KMS-11 (cell line): ENCODE results near the gene TTI1.

Source experiments
- H2AFZ ChIP-seq: fragments of 200-600 bp; sonication (generic); 2 replicates; pipeline ENCODE4 v1.6.1; 2016; ENCODE audit warnings: antibody characterized with exemption, mixed run types, low read depth
- H3K27ac ChIP-seq: fragments of 200-600 bp; sonication (generic); 2 replicates; pipeline ENCODE4 v1.6.1; 2016; ENCODE audit warnings: mild to moderate bottlenecking, mixed run types
- H3K27me3 ChIP-seq: fragments of 200-600 bp; sonication (generic); 2 replicates; pipeline ENCODE4 v1.6.1; 2017; ENCODE audit warnings: mild to moderate bottlenecking, low read depth, mixed run types, moderate library complexity; ENCODE audit not compliant: insufficient read depth
- H3K36me3 ChIP-seq: fragments of 200-600 bp; sonication (generic); 2 replicates; pipeline ENCODE4 v1.6.1; 2017; ENCODE audit warnings: mild to moderate bottlenecking, mixed run types; ENCODE audit not compliant: insufficient read depth
- H3K4me1 ChIP-seq: fragments of 200-600 bp; sonication (generic); 2 replicates; pipeline ENCODE4 v1.6.1; 2016; ENCODE audit warnings: mild to moderate bottlenecking, low read depth, mixed run types; ENCODE audit not compliant: poor library complexity, severe bottlenecking
- H3K4me2 ChIP-seq: fragments of 200-600 bp; sonication (generic); 2 replicates; pipeline ENCODE4 v1.7.0; 2016; ENCODE audit warnings: mild to moderate bottlenecking, mixed run types
- H3K4me3 ChIP-seq: fragments of 200-600 bp; sonication (generic); IDR thresholded peaks from 2 replicates; pipeline ENCODE4 v1.6.1; 2017; ENCODE audit warnings: low read depth, low read length, mixed read lengths; ENCODE audit not compliant: insufficient read depth
- H3K79me2 ChIP-seq: fragments of 200-600 bp; sonication (generic); 2 replicates; pipeline ENCODE4 v1.6.1; 2016; ENCODE audit warnings: low read depth, mixed run types; ENCODE audit not compliant: insufficient read depth
- H3K9ac ChIP-seq: fragments of 200-600 bp; sonication (generic); 2 replicates; pipeline ENCODE4 v1.6.1; 2016; ENCODE audit warnings: mild to moderate bottlenecking, mixed run types
- H4K20me1 ChIP-seq: fragments of 200-600 bp; sonication (generic); 2 replicates; pipeline ENCODE4 v1.6.1; 2016; ENCODE audit warnings: mild to moderate bottlenecking, mixed run types; ENCODE audit not compliant: insufficient read depth
- CTCF ChIP-seq: fragments of 200-600 bp; sonication (generic); conservative IDR thresholded peaks from 2 replicates; pipeline ENCODE4 v1.6.1; 2017; ENCODE audit warnings: low read depth, mild to moderate bottlenecking, antibody characterized with exemption, low read length, moderate library complexity, mixed read lengths

Gene TTI1

GRCh38 chr20:38046572-38046971 lies 13.3 kb upstream of the TTI1 start:
- Histone ChIP-seq H3K4me2 (no peak overlapping the region), H3K27me3 (no peaks in the 10 kb centered on the region), H3K36me3 (peaks cover 3% of the 10 kb centered on the region; the same call in 1 of the 2 replicates), H3K4me1 (peaks cover 10% of the 10 kb centered on the region), H4K20me1 (no peaks in the 10 kb centered on the region; the same call in 1 of the 2 replicates), H3K79me2 (peaks cover 34% of the 10 kb centered on the region; the same call in 1 of the 2 replicates), H3K4me3 (no peak overlapping the region), H3K9ac (no peak overlapping the region), H2AFZ (no peak overlapping the region), H3K27ac (no peak overlapping the region)
- TF ChIP-seq CTCF = no peak

GRCh38 chr20:38044685-38045084 lies 11.4 kb upstream of the TTI1 start:
- H3K4me2 ChIP-seq = no peak overlapping the region

GRCh38 chr20:38043512-38044300 lies 10.4 kb upstream of the TTI1 start:
- Histone ChIP-seq H3K4me3 (no peak overlapping the region), H3K27me3 (no peaks in the 10 kb centered on the region), H3K36me3 (peaks cover 3% of the 10 kb centered on the region; the same call in 1 of the 2 replicates), H3K4me2 (no peak overlapping the region), H3K9ac (no peak overlapping the region), H4K20me1 (no peaks in the 10 kb centered on the region), H2AFZ (no peak overlapping the region), H3K27ac (no peak overlapping the region), H3K79me2 (peaks cover 45% of the 10 kb centered on the region), H3K4me1 (peaks cover 5% of the 10 kb centered on the region)
- TF ChIP-seq CTCF = no peak

More at GRCh38 chr20:38044685-38045084, 11.4 kb upstream of the TTI1 start:
- no peak overlapping the region for H3K4me3 ChIP-seq
- no peak for TF ChIP-seq CTCF
- H2AFZ ChIP-seq = no peak overlapping the region
- no peaks in the 10 kb centered on the region; the same call in 1 of the 2 replicates for H4K20me1 ChIP-seq
- H3K9ac ChIP-seq = no peak overlapping the region
- H3K4me1 ChIP-seq = peaks cover 8% of the 10 kb centered on the region
- H3K27me3 ChIP-seq = no peaks in the 10 kb centered on the region
- peaks cover 3% of the 10 kb centered on the region; the same call in 1 of the 2 replicates for H3K36me3 ChIP-seq
- no peak overlapping the region for H3K27ac ChIP-seq
- peaks cover 36% of the 10 kb centered on the region for H3K79me2 ChIP-seq

- Histone ChIP-seq H4K20me1 (no peaks in the 10 kb centered on the region), H3K79me2 (peaks cover 60% of the 10 kb centered on the region), H3K4me1 (peaks cover 23% of the 10 kb centered on the region), H3K9ac (no peak overlapping the region), H3K36me3 (peaks cover 3% of the 10 kb centered on the region; the same call in 1 of the 2 replicates), H2AFZ (no peak overlapping the region), H3K4me3 (no peak overlapping the region), H3K4me2 (no peak overlapping the region), H3K27me3 (no peaks in the 10 kb centered on the region), H3K27ac (no peak overlapping the region)
- no peak for TF ChIP-seq CTCF
These were observed 7.0 kb upstream of the TTI1 start for GRCh38 chr20:38040276-38040675.
